OCI-LY3 (cell line): Measurements from ENCODE around the gene CACNG4.

Source experiments
- H2AFZ ChIP-seq: fragments of 200-600, 300-600 bp; shearing (Covaris generic); 2 replicates; pipeline ENCODE4 v1.6.0; 2014; ENCODE audit warnings: antibody characterized with exemption, low read depth, low read length
- H3K27ac ChIP-seq: fragments of 200-600, 300-600 bp; sonication (generic); 2 replicates; pipeline ENCODE4 v1.5.1; 2014; ENCODE audit warnings: mild to moderate bottlenecking, low read length, moderate library complexity, mixed read lengths
- H3K27me3 ChIP-seq: fragments of 200-600, 300-600 bp; sonication (generic); 2 replicates; pipeline ENCODE4 v1.6.1; 2014; ENCODE audit warnings: low read depth, low read length, mixed read lengths
- H3K36me3 ChIP-seq: fragments of 200-600, 300-600 bp; sonication (generic); replicated peaks from 2 replicates; pipeline ENCODE3; 2014; ENCODE audit warnings: low read depth, low read length, mixed read lengths
- H3K4me1 ChIP-seq: fragments of 300-600, 200-600 bp; sonication (generic); 2 replicates; pipeline ENCODE4 v1.6.1; 2014; ENCODE audit warnings: low read length, mixed read lengths
- H3K4me2 ChIP-seq: fragments of 200-600, 300-600 bp; sonication (generic); 2 replicates; pipeline ENCODE4 v1.6.1; 2014; ENCODE audit warnings: low read length, mixed read lengths
- H3K4me3 ChIP-seq: fragments of 300-600, 200-600 bp; sonication (generic); 2 replicates; pipeline ENCODE4 v1.5.1; 2014; ENCODE audit warnings: antibody characterized with exemption, mild to moderate bottlenecking, low read length, moderate library complexity
- H3K79me2 ChIP-seq: fragments of 300-600, 200-600 bp; shearing (Covaris generic); 2 replicates; pipeline ENCODE4 v1.6.1; 2014; ENCODE audit warnings: mild to moderate bottlenecking, low read length, mixed read lengths
- H3K9ac ChIP-seq: fragments of 300-600, 200-600 bp; shearing (Covaris generic); 2 replicates; pipeline ENCODE4 v1.6.0; 2014; ENCODE audit warnings: mild to moderate bottlenecking, low read length, moderate library complexity
- H3K9me3 ChIP-seq: fragments of 200-600, 300-600 bp; shearing (Covaris generic); 2 replicates; pipeline ENCODE4 v1.6.1; 2014; ENCODE audit warnings: low read length, mixed read lengths; ENCODE audit not compliant: insufficient read depth
- H4K20me1 ChIP-seq: fragments of 200-600, 300-600 bp; sonication (generic); 2 replicates; pipeline ENCODE4 v1.6.1; 2016; ENCODE audit warnings: low read length, mixed read lengths; ENCODE audit not compliant: insufficient read depth
- CTCF ChIP-seq: fragments of 200-600, 300-600 bp; sonication (generic); IDR thresholded peaks from 2 replicates; pipeline ENCODE4 v1.5.1; 2014; ENCODE audit warnings: antibody characterized with exemption, low read length, low read depth
- EZH2phosphoT487 ChIP-seq: fragments of 200-600 bp; shearing (Covaris generic); IDR thresholded peaks from 2 replicates; pipeline ENCODE4 v1.6.1; 2018; ENCODE audit warnings: antibody characterized with exemption, mixed run types, low read depth

Gene CACNG4

GRCh38 chr17:67072885-67073284, 108.4 kb downstream of the CACNG4 start:
- no peaks in the 10 kb centered on the region for H4K20me1 ChIP-seq
- no peak overlapping the region for H3K9ac ChIP-seq
- no peaks in the 10 kb centered on the region for H3K27me3 ChIP-seq
- H2AFZ ChIP-seq = no peak overlapping the region
- no peak overlapping the region for H3K27ac ChIP-seq
- no peak overlapping the region for H3K4me2 ChIP-seq
- no peaks in the 10 kb centered on the region for H3K36me3 ChIP-seq
- no peak overlapping the region for H3K4me3 ChIP-seq
- H3K9me3 ChIP-seq = no peaks in the 10 kb centered on the region
- no peaks in the 10 kb centered on the region for H3K4me1 ChIP-seq
- TF ChIP-seq CTCF (no peak), EZH2phosphoT487 (no peak)
- H3K79me2 ChIP-seq = no peaks in the 10 kb centered on the region

GRCh38 chr17:67074781-67075180, 110.3 kb downstream of the CACNG4 start:
- Histone ChIP-seq H2AFZ (no peak overlapping the region), H3K36me3 (no peaks in the 10 kb centered on the region), H3K27ac (no peak overlapping the region), H3K9me3 (no peaks in the 10 kb centered on the region), H3K27me3 (no peaks in the 10 kb centered on the region), H3K4me3 (no peak overlapping the region), H3K4me1 (no peaks in the 10 kb centered on the region), H3K79me2 (no peaks in the 10 kb centered on the region), H3K9ac (no peak overlapping the region), H4K20me1 (no peaks in the 10 kb centered on the region), H3K4me2 (no peak overlapping the region)
- TF ChIP-seq EZH2phosphoT487 = no peak
- TF ChIP-seq CTCF = no peak

GRCh38 chr17:67076290-67076689, 111.8 kb downstream of the CACNG4 start:
- H3K27ac ChIP-seq = no peak overlapping the region
- no peaks in the 10 kb centered on the region for H3K36me3 ChIP-seq
- H3K9me3 ChIP-seq = no peaks in the 10 kb centered on the region
- no peaks in the 10 kb centered on the region for H3K27me3 ChIP-seq
- H3K4me3 ChIP-seq = no peak overlapping the region
- peaks cover under 1% of the 10 kb centered on the region; the same call in 1 of the 2 replicates for H4K20me1 ChIP-seq
- no peak overlapping the region for H3K4me2 ChIP-seq
- H3K9ac ChIP-seq = no peak overlapping the region
- TF ChIP-seq EZH2phosphoT487 (no peak), CTCF (no peak)
- no peaks in the 10 kb centered on the region for H3K79me2 ChIP-seq
- H3K4me1 ChIP-seq = peaks cover 11% of the 10 kb centered on the region
- H2AFZ ChIP-seq = no peak overlapping the region

GRCh38 chr17:67078292-67078691, 113.8 kb downstream of the CACNG4 start:
- no peaks in the 10 kb centered on the region for H3K9me3 ChIP-seq
- H4K20me1 ChIP-seq = peaks cover 7% of the 10 kb centered on the region; the same call in 1 of the 2 replicates
- no peaks in the 10 kb centered on the region for H3K36me3 ChIP-seq
- H3K4me2 ChIP-seq = no peak overlapping the region
- H2AFZ ChIP-seq = no peak overlapping the region
- H3K4me3 ChIP-seq = no peak overlapping the region
- no peaks in the 10 kb centered on the region for H3K79me2 ChIP-seq
- no peak overlapping the region for H3K27ac ChIP-seq
- H3K4me1 ChIP-seq = peaks cover 21% of the 10 kb centered on the region
- H3K27me3 ChIP-seq = no peaks in the 10 kb centered on the region
- TF ChIP-seq EZH2phosphoT487 (no peak), CTCF (no peak)
- no peak overlapping the region for H3K9ac ChIP-seq
